H9 (cell line): ENCODE data around the gene ARHGEF17. TPM values are rescaled to one million over a fixed set of nuclear protein-coding genes. Genes with fewer than 3 reads are reported as not detected.
A peak's percentile ranks its signal among the peaks of the same experiment; 100 is the strongest.

Experiments used
- DNase-seq: peaks from one replicate; pipeline ENCODE4 v3.0.0-alpha.2; 2017
- H2AFZ ChIP-seq: one replicate; pipeline ENCODE4 v1.6.1; 2013; ENCODE audit warnings: mild to moderate bottlenecking, low read length, control low read depth, moderate library complexity
- H2AK5ac ChIP-seq: 2 replicates; pipeline ENCODE4 v1.6.1; 2013; ENCODE audit warnings: low read length, control low read depth, mixed read lengths; ENCODE audit not compliant: insufficient read length
- H2BK120ac ChIP-seq: one replicate; pipeline ENCODE4 v1.6.1; 2013; ENCODE audit warnings: low read depth, mild to moderate bottlenecking, low read length, control low read depth, inconsistent platforms; ENCODE audit not compliant: poor library complexity, severe bottlenecking
- H2BK12ac ChIP-seq: 2 replicates; pipeline ENCODE4 v1.6.1; 2013; ENCODE audit warnings: low read length, control low read depth, mixed read lengths, low read depth; ENCODE audit not compliant: insufficient read length
- H2BK15ac ChIP-seq: 2 replicates; pipeline ENCODE4 v1.6.1; 2013; ENCODE audit warnings: low read depth, low read length, control low read depth
- H2BK20ac ChIP-seq: one replicate; pipeline ENCODE4 v1.6.1; 2013; ENCODE audit warnings: low read depth, mild to moderate bottlenecking, low read length, control low read depth, inconsistent platforms; ENCODE audit not compliant: poor library complexity, severe bottlenecking
- H2BK5ac ChIP-seq: 2 replicates; pipeline ENCODE4 v1.6.1; 2013; ENCODE audit warnings: low read length, control low read depth, mixed read lengths; ENCODE audit not compliant: insufficient read length
- H3K14ac ChIP-seq: 2 replicates; pipeline ENCODE4 v1.6.1; 2013; ENCODE audit warnings: low read length, control low read depth; ENCODE audit not compliant: insufficient read depth
- H3K18ac ChIP-seq: 2 replicates; pipeline ENCODE4 v1.6.1; 2013; ENCODE audit warnings: low read depth, mild to moderate bottlenecking, mixed read lengths, low read length, control low read depth; ENCODE audit not compliant: insufficient read length
- H3K23ac ChIP-seq: 2 replicates; pipeline ENCODE4 v1.6.1; 2013; ENCODE audit warnings: low read length, control low read depth, mixed read lengths, low read depth; ENCODE audit not compliant: insufficient read length
- H3K23me2 ChIP-seq: 2 replicates; pipeline ENCODE4 v1.6.1; 2013; ENCODE audit warnings: low read depth, mild to moderate bottlenecking, mixed read lengths, low read length, control low read depth; ENCODE audit not compliant: insufficient read length, poor library complexity, severe bottlenecking
- H3K27ac ChIP-seq: 2 replicates; pipeline ENCODE4 v1.5.1; 2013; ENCODE audit warnings: low read length, control low read depth, mixed read lengths, low read depth; ENCODE audit not compliant: insufficient read length
- H3K27me3 ChIP-seq: 2 replicates; pipeline ENCODE4 v1.6.1; 2013; ENCODE audit warnings: low read length, control low read depth, inconsistent platforms; ENCODE audit not compliant: insufficient read depth
- H3K4ac ChIP-seq: 2 replicates; pipeline ENCODE4 v1.6.1; 2013; ENCODE audit warnings: low read depth, mild to moderate bottlenecking, control low read depth, inconsistent platforms, low read length, moderate library complexity
- H3K4me1 ChIP-seq: 2 replicates; pipeline ENCODE4 v1.6.1; 2013; ENCODE audit warnings: low read length, control low read depth, inconsistent platforms; ENCODE audit not compliant: insufficient read depth
- H3K4me2 ChIP-seq: 2 replicates; pipeline ENCODE4 v1.6.1; 2013; ENCODE audit warnings: low read length, control low read depth, mixed read lengths; ENCODE audit not compliant: insufficient read length, insufficient read depth
- H3K56ac ChIP-seq: 2 replicates; pipeline ENCODE4 v1.6.1; 2013; ENCODE audit warnings: low read depth, mild to moderate bottlenecking, mixed read lengths, low read length, control low read depth; ENCODE audit not compliant: insufficient read length
- H3K79me1 ChIP-seq: 2 replicates; pipeline ENCODE4 v1.6.1; 2013; ENCODE audit warnings: low read depth, mild to moderate bottlenecking, moderate library complexity, low read length, control low read depth, inconsistent platforms; ENCODE audit not compliant: insufficient read depth, poor library complexity, severe bottlenecking
- H3K79me2 ChIP-seq: 2 replicates; pipeline ENCODE4 v1.6.1; 2013; ENCODE audit warnings: low read length, control low read depth, inconsistent platforms; ENCODE audit not compliant: insufficient read depth
- H3K9ac ChIP-seq: 2 replicates; pipeline ENCODE4 v1.6.1; 2013; ENCODE audit warnings: low read length, control low read depth, mixed read lengths; ENCODE audit not compliant: insufficient read length; ENCODE audit errors: extremely low read depth
- H3K9me3 ChIP-seq: one replicate; pipeline ENCODE4 v1.6.1; 2013; ENCODE audit warnings: low read depth, low read length, inconsistent platforms; ENCODE audit not compliant: control insufficient read depth
- H3T11ph ChIP-seq: one replicate; pipeline ENCODE4 v1.6.1; 2013; ENCODE audit warnings: mild to moderate bottlenecking, low read length, control low read depth, inconsistent platforms
- H4K20me1 ChIP-seq: one replicate; pipeline ENCODE4 v1.6.1; 2013; ENCODE audit not compliant: control insufficient read depth, insufficient read length, insufficient read depth
- H4K5ac ChIP-seq: 2 replicates; pipeline ENCODE4 v1.6.1; 2013; ENCODE audit warnings: low read depth, mild to moderate bottlenecking, mixed read lengths, low read length, control low read depth; ENCODE audit not compliant: insufficient read length
- H4K8ac ChIP-seq: replicated peaks from 2 replicates; pipeline ENCODE4 v1.6.1; 2013; ENCODE audit warnings: low read length, control low read depth, mixed read lengths, low read depth; ENCODE audit not compliant: insufficient read length
- H4K91ac ChIP-seq: 2 replicates; pipeline ENCODE4 v1.6.1; 2013; ENCODE audit warnings: low read depth, mild to moderate bottlenecking, moderate library complexity, mixed read lengths, low read length, control low read depth; ENCODE audit not compliant: insufficient read length
- H3K27ac Mint-ChIP-seq, 3 experiments: 2 replicates in 2 of 3; 3 replicates in 1 of 3; pipeline ENCODE4 v1.8.0; 2020 to 2021; ENCODE audit warnings: mixed read lengths in 3 of 3, mild to moderate bottlenecking in 1 of 3, moderate library complexity in 1 of 3
- H3K27me3 Mint-ChIP-seq: 2 replicates; pipeline ENCODE4 v1.8.0; 2021; ENCODE audit warnings: low read depth, mild to moderate bottlenecking, moderate library complexity, mixed read lengths
- H3K36me3 Mint-ChIP-seq, 3 experiments: 2 replicates in 2 of 3; 3 replicates in 1 of 3; pipeline ENCODE4 v1.8.0; 2020 to 2021; ENCODE audit warnings: low read depth in 3 of 3, mixed read lengths in 3 of 3; ENCODE audit not compliant: insufficient read depth in 1 of 3
- H3K4me1 Mint-ChIP-seq, 2 experiments: 2 replicates each; pipeline ENCODE4 v1.8.0; 2020; ENCODE audit warnings: mixed read lengths in 2 of 2
- H3K4me3 Mint-ChIP-seq, 2 experiments: 2 replicates in 1 of 2; 3 replicates in 1 of 2; pipeline ENCODE4 v1.8.0; 2020 to 2021; ENCODE audit warnings: mild to moderate bottlenecking in 2 of 2, mixed read lengths in 2 of 2, moderate library complexity in 1 of 2
- H3K9me3 Mint-ChIP-seq, 2 experiments: 2 replicates in 1 of 2; 3 replicates in 1 of 2; pipeline ENCODE4 v1.8.0; 2020; ENCODE audit warnings: mild to moderate bottlenecking in 2 of 2, mixed read lengths in 2 of 2, moderate library complexity in 1 of 2
- WGBS: extraction: QIAGEN DNeasy Blood & Tissue Kit; methylation state at CpG from one replicate; pipeline ENCODE4 v1.1.7; 2013; ENCODE audit warnings: missing lambda C conversion rate, low lambda C conversion rate, mixed read lengths; ENCODE audit not compliant: insufficient read length; ENCODE audit errors: extremely low coverage; 5-methylcytosine and 5-hydroxymethylcytosine counted together
- total RNA-seq: library from RNA; stranded (reverse); gene quantifications from 2 replicates; pipeline ENCODE4 v1.2.1, GENCODE V29; 2021
- TF ChIP-seq, protein P1 (sequence below): fragments of 200-600 bp; sonication (generic); conservative IDR thresholded peaks from 3 replicates; pipeline ENCODE4 v1.8.0; 2021; ENCODE audit warnings: antibody characterized with exemption, mild to moderate bottlenecking

ARHGEF17 gene
- total RNA-seq, 1 experiment from 2014 or later: 7.4 TPM

DNA sequence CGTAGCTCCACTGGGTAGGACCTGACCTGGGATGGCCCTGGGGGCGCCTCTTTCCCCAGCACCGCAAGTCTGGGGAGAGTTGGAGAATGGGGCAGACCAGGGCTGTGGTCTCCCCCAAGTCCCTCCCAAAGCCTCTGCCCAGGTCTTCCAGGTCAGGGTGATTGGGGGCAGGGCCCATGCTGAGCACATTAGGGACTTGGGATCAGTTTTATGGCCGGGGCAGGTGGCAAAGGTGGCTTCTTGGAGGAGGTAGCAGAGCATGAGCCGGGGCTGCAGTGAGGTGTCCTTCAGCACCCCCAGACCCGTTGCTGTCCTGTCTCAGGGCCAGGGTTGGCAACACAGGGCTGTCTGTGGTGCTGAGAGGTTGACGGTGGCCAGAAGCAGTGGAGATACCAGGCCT is 74.1 kb downstream of the ARHGEF17 start:
- Histone ChIP-seq H4K8ac (no peak overlapping the region), H2BK12ac (no peak overlapping the region), H3K79me1 (no peaks in the 10 kb centered on the region), H3K9ac (no peak overlapping the region), H3K79me2 (no peaks in the 10 kb centered on the region; the same call in 1 of the 2 replicates), H3K4me1 (no peaks in the 10 kb centered on the region), H2AK5ac (no peak overlapping the region), H4K91ac (no peak overlapping the region), H2BK20ac (no peak overlapping the region), H2AFZ (no peak overlapping the region), H3K18ac (no peak overlapping the region), H3K4ac (no peak overlapping the region), H2BK15ac (no peak overlapping the region), H3K14ac (peak overlapping the region; percentile 7; the same call in 1 of the 2 replicates), H3K23ac (no peak overlapping the region), H4K20me1 (no peaks in the 10 kb centered on the region), H3K56ac (no peak overlapping the region), H3K27me3 (no peaks in the 10 kb centered on the region; the same call in 1 of the 2 replicates), H3K27ac (no peak overlapping the region), H3K9me3 (no peaks in the 10 kb centered on the region), H3K4me2 (no peak overlapping the region), H3K23me2 (no peaks in the 10 kb centered on the region), H2BK5ac (no peak overlapping the region), H4K5ac (no peak overlapping the region), H2BK120ac (no peak overlapping the region), H3T11ph (no peak overlapping the region)
- no peaks in the 10 kb centered on the region for H3K9me3 Mint-ChIP-seq
- no peaks in the 10 kb centered on the region; a peak in 1 of 7 replicates for H3K36me3 Mint-ChIP-seq
- TF ChIP-seq, protein P1, sequence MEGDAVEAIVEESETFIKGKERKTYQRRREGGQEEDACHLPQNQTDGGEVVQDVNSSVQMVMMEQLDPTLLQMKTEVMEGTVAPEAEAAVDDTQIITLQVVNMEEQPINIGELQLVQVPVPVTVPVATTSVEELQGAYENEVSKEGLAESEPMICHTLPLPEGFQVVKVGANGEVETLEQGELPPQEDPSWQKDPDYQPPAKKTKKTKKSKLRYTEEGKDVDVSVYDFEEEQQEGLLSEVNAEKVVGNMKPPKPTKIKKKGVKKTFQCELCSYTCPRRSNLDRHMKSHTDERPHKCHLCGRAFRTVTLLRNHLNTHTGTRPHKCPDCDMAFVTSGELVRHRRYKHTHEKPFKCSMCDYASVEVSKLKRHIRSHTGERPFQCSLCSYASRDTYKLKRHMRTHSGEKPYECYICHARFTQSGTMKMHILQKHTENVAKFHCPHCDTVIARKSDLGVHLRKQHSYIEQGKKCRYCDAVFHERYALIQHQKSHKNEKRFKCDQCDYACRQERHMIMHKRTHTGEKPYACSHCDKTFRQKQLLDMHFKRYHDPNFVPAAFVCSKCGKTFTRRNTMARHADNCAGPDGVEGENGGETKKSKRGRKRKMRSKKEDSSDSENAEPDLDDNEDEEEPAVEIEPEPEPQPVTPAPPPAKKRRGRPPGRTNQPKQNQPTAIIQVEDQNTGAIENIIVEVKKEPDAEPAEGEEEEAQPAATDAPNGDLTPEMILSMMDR: no peak
- no peak overlapping the region for H3K27ac Mint-ChIP-seq
- H3K4me3 Mint-ChIP-seq: no peak overlapping the region
- peaks cover 9% of the 10 kb centered on the region for H3K27me3 Mint-ChIP-seq
- no CpG with 5 or more reads among the region's 7 CpGs for WGBS
- peaks cover 24 to 36% of the 10 kb centered on the region in 2 experiments for H3K4me1 Mint-ChIP-seq
- no peak for DNase-seq
